Measurements from ENCODE around the gene POU2F2. TPM values are rescaled to one million over a fixed set of nuclear protein-coding genes. Genes with fewer than 3 reads are reported as not detected.

POU2F2 gene
- total and polyA plus RNA-seq, 10 of the 15 experiments (the other 5 are each of a cell fraction or from before 2014, with no cell fraction given), result 4.4 to 62.4 (median 37.9) TPM

GRCh38 chr19:42068361-42068755 lies 63.9 kb downstream of the POU2F2 start:
- in situ Hi-C loops (cut with MboI) (no loop called here), intact Hi-C loops (cut with micrococcal nuclease; ENCODE audit: unreplicated experiment) (no loop called here)
- POLR2A ChIA-PET, result no interaction called here
- no peaks in the 10 kb centered on the region for H3K36me3 ChIP-seq (ENCODE audit: control insufficient read depth in 2 of 2, insufficient read depth in 2 of 2, low read length in 1 of 2)
- H2AFZ ChIP-seq (ENCODE audit: control insufficient read depth, low read depth, low read length), result no peak overlapping the region
- no peaks in the 10 kb centered on the region for H3K79me2 ChIP-seq (ENCODE audit: control insufficient read depth, insufficient read depth, low read length)
- no peak overlapping the region for H3K27ac ChIP-seq (ENCODE audit: control insufficient read depth, insufficient read depth)
- H3K4me1 ChIP-seq (ENCODE audit: control insufficient read depth, insufficient read depth, low read length), result no peaks in the 10 kb centered on the region
- SMC1A ChIA-PET (ENCODE audit: uncharacterized antibody, unreplicated experiment), result no interaction called here
- RAD21 ChIA-PET (ENCODE audit: unreplicated experiment), result no interaction called here
- H4K20me1 ChIP-seq (ENCODE audit: control insufficient read depth, insufficient read depth), result no peaks in the 10 kb centered on the region
- CTCF ChIA-PET, result no interaction called here
- no peak overlapping the region for H3K4me3 ChIP-seq
- no peaks in the 10 kb centered on the region for H3K9me3 ChIP-seq (replicated peaks; ENCODE audit: control insufficient read depth, insufficient read depth, low read length)
- DNase-seq (ENCODE audit: low read depth, low spot score) (no peak), FAIRE-seq (no peak), ATAC-seq (no peak)
- H3K27me3 ChIP-seq (replicated peaks in 1 of 2; ENCODE audit: control insufficient read depth in 2 of 2, insufficient read depth in 2 of 2, low read length in 1 of 2), result peaks cover 15 to 17% of the 10 kb centered on the region in 2 experiments
- WGBS (ENCODE audit: insufficient coverage, insufficient replicate concordance, low lambda C conversion rate, missing lambda C conversion rate), result 25% methylated on average over 8 of the region's 8 CpGs
- no peak overlapping the region for H3K4me2 ChIP-seq (ENCODE audit: control insufficient read depth, insufficient read depth)
- BruUV-seq (replicated peaks), result no TSS peak
- no peak overlapping the region for H3K9ac ChIP-seq (ENCODE audit: control insufficient read depth, insufficient read depth, low read length)
- TF ChIP-seq RFX5 (IDR thresholded peaks at IDR 0.05; ENCODE audit: low read depth, low read length), result no peak
- TF ChIP-seq, protein P1, sequence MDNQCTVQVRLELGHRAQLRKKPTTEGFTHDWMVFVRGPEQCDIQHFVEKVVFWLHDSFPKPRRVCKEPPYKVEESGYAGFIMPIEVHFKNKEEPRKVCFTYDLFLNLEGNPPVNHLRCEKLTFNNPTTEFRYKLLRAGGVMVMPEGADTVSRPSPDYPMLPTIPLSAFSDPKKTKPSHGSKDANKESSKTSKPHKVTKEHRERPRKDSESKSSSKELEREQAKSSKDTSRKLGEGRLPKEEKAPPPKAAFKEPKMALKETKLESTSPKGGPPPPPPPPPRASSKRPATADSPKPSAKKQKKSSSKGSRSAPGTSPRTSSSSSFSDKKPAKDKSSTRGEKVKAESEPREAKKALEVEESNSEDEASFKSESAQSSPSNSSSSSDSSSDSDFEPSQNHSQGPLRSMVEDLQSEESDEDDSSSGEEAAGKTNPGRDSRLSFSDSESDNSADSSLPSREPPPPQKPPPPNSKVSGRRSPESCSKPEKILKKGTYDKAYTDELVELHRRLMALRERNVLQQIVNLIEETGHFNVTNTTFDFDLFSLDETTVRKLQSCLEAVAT (IDR thresholded peaks at IDR 0.05), result no peak
- TF ChIP-seq, protein P2, sequence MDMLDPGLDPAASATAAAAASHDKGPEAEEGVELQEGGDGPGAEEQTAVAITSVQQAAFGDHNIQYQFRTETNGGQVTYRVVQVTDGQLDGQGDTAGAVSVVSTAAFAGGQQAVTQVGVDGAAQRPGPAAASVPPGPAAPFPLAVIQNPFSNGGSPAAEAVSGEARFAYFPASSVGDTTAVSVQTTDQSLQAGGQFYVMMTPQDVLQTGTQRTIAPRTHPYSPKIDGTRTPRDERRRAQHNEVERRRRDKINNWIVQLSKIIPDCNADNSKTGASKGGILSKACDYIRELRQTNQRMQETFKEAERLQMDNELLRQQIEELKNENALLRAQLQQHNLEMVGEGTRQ (IDR thresholded peaks at IDR 0.05; ENCODE audit: borderline replicate concordance, low read depth, low read length), result no peak

DNA sequence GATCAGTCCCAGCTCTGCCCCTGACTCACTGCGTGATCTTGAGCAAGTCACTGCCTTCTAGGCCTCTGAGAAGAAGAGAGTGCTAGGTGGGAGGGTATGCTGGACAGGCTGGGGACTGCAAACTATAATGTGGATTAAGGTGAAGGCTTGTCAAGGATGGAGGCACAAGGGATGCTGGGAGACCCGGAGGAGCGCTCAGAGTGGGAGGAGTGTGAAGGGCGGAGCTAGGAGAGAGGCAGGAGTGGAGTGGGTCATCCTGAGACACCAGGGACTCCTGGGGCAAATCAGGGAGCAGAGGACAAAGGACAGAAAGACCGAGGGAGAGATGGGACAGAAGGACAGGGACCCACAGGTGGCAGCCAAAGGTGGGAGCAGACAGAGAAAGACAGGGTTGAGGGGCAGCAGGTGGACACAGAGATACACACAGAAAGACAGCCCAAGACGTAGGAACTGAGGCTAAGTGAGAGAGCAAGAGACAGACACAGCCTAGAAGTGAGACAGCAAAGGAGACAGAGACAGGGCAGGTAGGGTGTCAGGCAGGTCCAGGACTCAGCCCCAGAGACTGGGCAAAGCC lies 64.8 kb downstream of the POU2F2 start:
- CTCF ChIA-PET, result no interaction called here
- 15% methylated on average over 6 of the region's 6 CpGs for WGBS (ENCODE audit: insufficient coverage, insufficient replicate concordance, low lambda C conversion rate, missing lambda C conversion rate)

More for the DNA sequence above, 64.8 kb downstream of the POU2F2 start:
- H3K27me3 ChIP-seq (replicated peaks in 1 of 2; ENCODE audit: control insufficient read depth in 2 of 2, insufficient read depth in 2 of 2, low read length in 1 of 2), result peaks cover 15 to 17% of the 10 kb centered on the region in 2 experiments
- H3K36me3 ChIP-seq (ENCODE audit: control insufficient read depth in 2 of 2, insufficient read depth in 2 of 2, low read length in 1 of 2), result no peaks in the 10 kb centered on the region
- no peak for TF ChIP-seq NFYA (IDR thresholded peaks at IDR 0.05; ENCODE audit: borderline replicate concordance, low read depth, low read length)
- TF ChIP-seq KAT2A (conservative IDR thresholded peaks at IDR 0.05; ENCODE audit: control insufficient read depth, low read depth, low read length), result no peak
- TF ChIP-seq SMARCA5 (IDR thresholded peaks at IDR 0.05), result no peak
- TF ChIP-seq BRCA1 (IDR thresholded peaks at IDR 0.05; ENCODE audit: low read depth, low read length), result no peak
- TF ChIP-seq POLR2AphosphoS2 (IDR thresholded peaks at IDR 0.05; ENCODE audit: low read depth, low read length), result no peak
- TF ChIP-seq TCF12 (IDR thresholded peaks at IDR 0.05; ENCODE audit: low read depth, low read length), result no peak
- TF ChIP-seq ASH2L (IDR thresholded peaks at IDR 0.05; ENCODE audit: borderline replicate concordance, low read depth), result no peak
- TF ChIP-seq E2F8 (IDR thresholded peaks at IDR 0.05; ENCODE audit: low read depth, partially characterized antibody), result no peak
- no peak for TF ChIP-seq BACH1 (IDR thresholded peaks at IDR 0.05; ENCODE audit: borderline replicate concordance)
- TF ChIP-seq NR2C1 (IDR thresholded peaks at IDR 0.05), result no peak
- no peak for TF ChIP-seq JUNB (IDR thresholded peaks at IDR 0.05)
- no TSS peak for BruUV-seq (replicated peaks)
- ATAC-seq, result no peak
- H3K4me2 ChIP-seq (ENCODE audit: control insufficient read depth, insufficient read depth), result no peak overlapping the region
- no peaks in the 10 kb centered on the region for H3K79me2 ChIP-seq (ENCODE audit: control insufficient read depth, insufficient read depth, low read length)
- no peak overlapping the region for H3K9ac ChIP-seq (ENCODE audit: control insufficient read depth, insufficient read depth, low read length)
- no peaks in the 10 kb centered on the region for H3K4me1 ChIP-seq (ENCODE audit: control insufficient read depth, insufficient read depth, low read length)
- H3K9me3 ChIP-seq (replicated peaks; ENCODE audit: control insufficient read depth, insufficient read depth, low read length), result no peaks in the 10 kb centered on the region
- DNase-seq (ENCODE audit: low read depth, low spot score), result no peak
- H2AFZ ChIP-seq (ENCODE audit: control insufficient read depth, low read depth, low read length), result no peak overlapping the region
- ChIA-PET POLR2A (no interaction called here), RAD21 (ENCODE audit: unreplicated experiment) (no interaction called here), SMC1A (ENCODE audit: uncharacterized antibody, unreplicated experiment) (no interaction called here)
- H3K27ac ChIP-seq (ENCODE audit: control insufficient read depth, insufficient read depth), result no peak overlapping the region
- in situ Hi-C loops (cut with MboI), result no loop called here
- H4K20me1 ChIP-seq (ENCODE audit: control insufficient read depth, insufficient read depth), result no peaks in the 10 kb centered on the region
- intact Hi-C loops (cut with micrococcal nuclease; ENCODE audit: unreplicated experiment), result no loop called here
- FAIRE-seq, result no peak
- H3K4me3 ChIP-seq, result no peak overlapping the region

All from GM12878 (cell line).